GM23338 (cell line): ENCODE results near the gene ARL15. TPM values are rescaled to one million over a fixed set of nuclear protein-coding genes. Genes with fewer than 3 reads are reported as not detected.

Source experiments
- ATAC-seq: fragments of 200-7000 bp; cut with Tn5 transposase; 3 replicates; pipeline ENCODE4 v1.9.1; 2020
- DNase-seq: peaks from one replicate; pipeline ENCODE4 v3.0.0-alpha.2; 2015; ENCODE audit warnings: low spot score
- H2AFZ ChIP-seq: fragments of 200-600 bp; sonication (generic); 2 replicates; pipeline ENCODE4 v1.8.0; 2016; ENCODE audit warnings: antibody characterized with exemption, mild to moderate bottlenecking, moderate library complexity
- H3F3A ChIP-seq: fragments of 200-600 bp; sonication (generic); replicated peaks from 2 replicates; pipeline ENCODE4 v1.8.0; 2017; ENCODE audit warnings: antibody characterized with exemption, mixed run types, low read depth
- H3K27ac ChIP-seq: fragments of 200-600 bp; sonication (generic); 2 replicates; pipeline ENCODE4 v1.6.1; 2016; ENCODE audit warnings: low read depth
- H3K27me3 ChIP-seq: fragments of 200-600 bp; sonication (generic); 2 replicates; pipeline ENCODE4 v1.8.0; 2016; ENCODE audit warnings: mild to moderate bottlenecking, mixed run types, moderate library complexity; ENCODE audit not compliant: insufficient read depth
- H3K36me3 ChIP-seq: fragments of 200-600 bp; sonication (generic); 2 replicates; pipeline ENCODE4 v1.8.0; 2016; ENCODE audit warnings: mild to moderate bottlenecking; ENCODE audit not compliant: insufficient read depth
- H3K4me1 ChIP-seq: fragments of 200-600 bp; sonication (generic); 2 replicates; pipeline ENCODE4 v1.8.0; 2016; ENCODE audit warnings: mild to moderate bottlenecking, moderate library complexity; ENCODE audit not compliant: insufficient read depth
- H3K4me2 ChIP-seq: fragments of 200-600 bp; sonication (generic); 2 replicates; pipeline ENCODE4 v1.7.1; 2017; ENCODE audit warnings: mixed run types
- H3K4me3 ChIP-seq: fragments of 200-600 bp; sonication (generic); 2 replicates; pipeline ENCODE4 v1.6.1; 2016; ENCODE audit warnings: mixed run types
- H3K79me2 ChIP-seq: fragments of 200-600 bp; sonication (generic); replicated peaks from 2 replicates; pipeline ENCODE4 v1.8.0; 2017; ENCODE audit warnings: mild to moderate bottlenecking; ENCODE audit not compliant: insufficient read depth
- H3K9me2 ChIP-seq: fragments of 200-600 bp; sonication (generic); 2 replicates; pipeline ENCODE4 v1.8.0; 2017; ENCODE audit not compliant: insufficient read depth
- H4K20me1 ChIP-seq: fragments of 200-600 bp; sonication (generic); replicated peaks from 2 replicates; pipeline ENCODE4 v1.8.0; 2017; ENCODE audit warnings: mild to moderate bottlenecking; ENCODE audit not compliant: insufficient read depth
- H3K27ac Mint-ChIP-seq: 2 replicates; pipeline ENCODE4 v1.8.0; 2020; ENCODE audit warnings: inconsistent platforms, mild to moderate bottlenecking, moderate library complexity, mixed read lengths
- H3K27me3 Mint-ChIP-seq: 3 replicates; pipeline ENCODE4 v1.8.0; 2022; ENCODE audit warnings: low read depth, mild to moderate bottlenecking, moderate library complexity, mixed read lengths, inconsistent platforms; ENCODE audit not compliant: insufficient read depth, poor library complexity
- H3K36me3 Mint-ChIP-seq: 3 replicates; pipeline ENCODE4 v1.8.0; 2021; ENCODE audit warnings: low read depth, mild to moderate bottlenecking, inconsistent platforms, moderate library complexity, mixed read lengths
- H3K4me1 Mint-ChIP-seq: 3 replicates; pipeline ENCODE4 v1.8.0; 2020; ENCODE audit warnings: mild to moderate bottlenecking, inconsistent platforms, mixed read lengths
- H3K4me3 Mint-ChIP-seq: 3 replicates; pipeline ENCODE4 v1.8.0; 2021; ENCODE audit warnings: moderate library complexity, mild to moderate bottlenecking, inconsistent platforms, mixed read lengths
- H3K9me3 Mint-ChIP-seq: 3 replicates; pipeline ENCODE4 v1.8.0; 2020; ENCODE audit warnings: moderate library complexity, mild to moderate bottlenecking, inconsistent platforms, mixed read lengths
- CREB1 ChIP-seq: fragments of 250-450 bp; sonication (Bioruptor Pico); IDR thresholded peaks from 2 replicates; pipeline ENCODE4 v1.5.0; 2020; ENCODE audit warnings: low read depth, mild to moderate bottlenecking, moderate library complexity
- JUNB ChIP-seq: IDR thresholded peaks from one replicate; pipeline ENCODE4 v1.6.1; 2016; ENCODE audit warnings: antibody characterized with exemption; ENCODE audit not compliant: unreplicated experiment
- NANOG ChIP-seq: IDR thresholded peaks from 2 replicates; pipeline ENCODE4 v1.6.1; 2016; ENCODE audit warnings: antibody characterized with exemption, borderline replicate concordance
- POLR2AphosphoS5 ChIP-seq: IDR thresholded peaks from 2 replicates; pipeline ENCODE4 v1.6.1; 2016; ENCODE audit warnings: antibody characterized with exemption, low read depth
- STAT1 ChIP-seq: IDR thresholded peaks from one replicate; pipeline ENCODE4 v1.6.1; 2016; ENCODE audit warnings: antibody characterized with exemption; ENCODE audit not compliant: unreplicated experiment
- polyA plus RNA-seq: library from polyadenylated mRNA; unstranded; fragments of >200 nt; fragmentation: Nextera tagmentation; extraction: Ambion mirVana; gene quantifications from 2 replicates; pipeline ENCODE4 v1.2.1, GENCODE V29; 2016
- total RNA-seq: library from RNA; depleted of rRNA; stranded (reverse); fragments of >200 nt; shearing (Covaris generic); gene quantifications from 2 replicates; pipeline ENCODE4 v1.2.3, GENCODE V29; 2014
- TF ChIP-seq, protein P1 (sequence below): fragments of 250-450 bp; sonication (Bioruptor Pico); IDR thresholded peaks from 2 replicates; pipeline ENCODE4 v1.5.0; 2020; ENCODE audit warnings: mild to moderate bottlenecking, moderate library complexity
- TF ChIP-seq, protein P2 (sequence below), 2 experiments: fragments of 200-600 bp in 1 of 2; sonication (generic) in 1 of 2; conservative IDR thresholded peaks; 2 replicates each; pipeline versions ENCODE4 v1.5.1 to v1.6.1; 2016 to 2017; ENCODE audit warnings: antibody characterized with exemption in 2 of 2, low read depth in 2 of 2, mild to moderate bottlenecking in 2 of 2, moderate library complexity in 1 of 2

ARL15 gene
- total and polyA plus RNA-seq, 2 experiments from 2014 or later, result 13.0 to 54.0 TPM

DNA sequence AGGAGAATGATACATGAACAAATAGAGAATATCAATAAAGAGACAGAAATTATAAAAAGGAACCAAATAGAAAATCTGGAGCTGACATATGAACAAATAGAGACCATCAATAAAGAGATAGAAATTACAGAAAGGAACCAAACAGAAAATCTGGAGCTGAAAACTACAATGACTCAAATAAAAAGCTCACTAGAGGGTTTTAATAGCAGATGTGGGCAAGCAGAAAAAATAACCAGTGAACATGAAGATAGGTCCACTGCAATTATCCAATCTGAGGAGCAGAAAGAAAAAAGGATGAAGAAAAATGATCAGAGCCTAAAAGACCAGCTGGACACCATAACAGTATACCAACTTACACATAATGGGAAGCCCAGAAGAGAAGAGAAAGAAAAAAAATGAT is 353.7 kb downstream of the ARL15 start (continued):
- TF ChIP-seq, protein P1, sequence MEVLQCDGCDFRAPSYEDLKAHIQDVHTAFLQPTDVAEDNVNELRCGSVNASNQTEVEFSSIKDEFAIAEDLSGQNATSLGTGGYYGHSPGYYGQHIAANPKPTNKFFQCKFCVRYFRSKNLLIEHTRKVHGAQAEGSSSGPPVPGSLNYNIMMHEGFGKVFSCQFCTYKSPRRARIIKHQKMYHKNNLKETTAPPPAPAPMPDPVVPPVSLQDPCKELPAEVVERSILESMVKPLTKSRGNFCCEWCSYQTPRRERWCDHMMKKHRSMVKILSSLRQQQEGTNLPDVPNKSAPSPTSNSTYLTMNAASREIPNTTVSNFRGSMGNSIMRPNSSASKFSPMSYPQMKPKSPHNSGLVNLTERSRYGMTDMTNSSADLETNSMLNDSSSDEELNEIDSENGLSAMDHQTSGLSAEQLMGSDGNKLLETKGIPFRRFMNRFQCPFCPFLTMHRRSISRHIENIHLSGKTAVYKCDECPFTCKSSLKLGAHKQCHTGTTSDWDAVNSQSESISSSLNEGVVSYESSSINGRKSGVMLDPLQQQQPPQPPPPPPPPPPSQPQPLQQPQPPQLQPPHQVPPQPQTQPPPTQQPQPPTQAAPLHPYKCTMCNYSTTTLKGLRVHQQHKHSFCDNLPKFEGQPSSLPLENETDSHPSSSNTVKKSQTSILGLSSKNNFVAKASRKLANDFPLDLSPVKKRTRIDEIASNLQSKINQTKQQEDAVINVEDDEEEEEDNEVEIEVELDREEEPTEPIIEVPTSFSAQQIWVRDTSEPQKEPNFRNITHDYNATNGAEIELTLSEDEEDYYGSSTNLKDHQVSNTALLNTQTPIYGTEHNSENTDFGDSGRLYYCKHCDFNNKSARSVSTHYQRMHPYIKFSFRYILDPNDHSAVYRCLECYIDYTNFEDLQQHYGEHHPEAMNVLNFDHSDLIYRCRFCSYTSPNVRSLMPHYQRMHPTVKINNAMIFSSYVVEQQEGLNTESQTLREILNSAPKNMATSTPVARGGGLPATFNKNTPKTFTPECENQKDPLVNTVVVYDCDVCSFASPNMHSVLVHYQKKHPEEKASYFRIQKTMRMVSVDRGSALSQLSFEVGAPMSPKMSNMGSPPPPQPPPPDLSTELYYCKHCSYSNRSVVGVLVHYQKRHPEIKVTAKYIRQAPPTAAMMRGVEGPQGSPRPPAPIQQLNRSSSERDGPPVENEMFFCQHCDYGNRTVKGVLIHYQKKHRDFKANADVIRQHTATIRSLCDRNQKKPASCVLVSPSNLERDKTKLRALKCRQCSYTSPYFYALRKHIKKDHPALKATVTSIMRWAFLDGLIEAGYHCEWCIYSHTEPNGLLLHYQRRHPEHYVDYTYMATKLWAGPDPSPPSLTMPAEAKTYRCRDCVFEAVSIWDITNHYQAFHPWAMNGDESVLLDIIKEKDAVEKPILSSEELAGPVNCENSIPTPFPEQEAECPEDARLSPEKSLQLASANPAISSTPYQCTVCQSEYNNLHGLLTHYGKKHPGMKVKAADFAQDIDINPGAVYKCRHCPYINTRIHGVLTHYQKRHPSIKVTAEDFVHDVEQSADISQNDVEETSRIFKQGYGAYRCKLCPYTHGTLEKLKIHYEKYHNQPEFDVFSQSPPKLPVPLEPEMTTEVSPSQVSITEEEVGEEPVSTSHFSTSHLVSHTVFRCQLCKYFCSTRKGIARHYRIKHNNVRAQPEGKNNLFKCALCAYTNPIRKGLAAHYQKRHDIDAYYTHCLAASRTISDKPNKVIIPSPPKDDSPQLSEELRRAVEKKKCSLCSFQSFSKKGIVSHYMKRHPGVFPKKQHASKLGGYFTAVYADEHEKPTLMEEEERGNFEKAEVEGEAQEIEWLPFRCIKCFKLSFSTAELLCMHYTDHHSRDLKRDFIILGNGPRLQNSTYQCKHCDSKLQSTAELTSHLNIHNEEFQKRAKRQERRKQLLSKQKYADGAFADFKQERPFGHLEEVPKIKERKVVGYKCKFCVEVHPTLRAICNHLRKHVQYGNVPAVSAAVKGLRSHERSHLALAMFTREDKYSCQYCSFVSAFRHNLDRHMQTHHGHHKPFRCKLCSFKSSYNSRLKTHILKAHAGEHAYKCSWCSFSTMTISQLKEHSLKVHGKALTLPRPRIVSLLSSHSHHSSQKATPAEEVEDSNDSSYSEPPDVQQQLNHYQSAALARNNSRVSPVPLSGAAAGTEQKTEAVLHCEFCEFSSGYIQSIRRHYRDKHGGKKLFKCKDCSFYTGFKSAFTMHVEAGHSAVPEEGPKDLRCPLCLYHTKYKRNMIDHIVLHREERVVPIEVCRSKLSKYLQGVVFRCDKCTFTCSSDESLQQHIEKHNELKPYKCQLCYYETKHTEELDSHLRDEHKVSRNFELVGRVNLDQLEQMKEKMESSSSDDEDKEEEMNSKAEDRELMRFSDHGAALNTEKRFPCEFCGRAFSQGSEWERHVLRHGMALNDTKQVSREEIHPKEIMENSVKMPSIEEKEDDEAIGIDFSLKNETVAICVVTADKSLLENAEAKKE (CRISPR knock-in tag), result no peak
- TF ChIP-seq STAT1, result no peak
- TF ChIP-seq POLR2AphosphoS5, result no peak
- TF ChIP-seq JUNB, result no peak

DNA sequence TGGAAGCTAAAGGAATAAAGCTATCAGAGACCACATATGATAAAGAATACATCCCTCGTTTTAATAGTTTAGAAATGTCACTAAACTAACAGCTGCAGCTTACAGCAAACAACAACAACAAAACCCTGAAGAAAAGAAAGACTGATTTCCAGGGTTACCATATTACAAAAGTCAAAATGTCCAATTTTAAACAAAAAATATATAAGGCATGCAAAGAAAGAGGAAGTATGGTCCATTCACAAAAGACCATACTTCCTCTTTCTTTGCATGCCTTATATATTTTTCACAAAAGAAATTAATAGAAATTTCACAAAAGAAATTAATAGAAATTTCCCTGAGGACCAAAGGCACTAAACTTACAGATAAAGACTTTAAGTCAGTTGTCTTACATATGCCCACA is 354.2 kb downstream of the ARL15 start:
- Histone ChIP-seq H3K4me2 (no peak overlapping the region), H2AFZ (no peak overlapping the region), H3K36me3 (no peaks in the 10 kb centered on the region), H3K27me3 (no peaks in the 10 kb centered on the region), H3K9me2 (no peaks in the 10 kb centered on the region; the same call in 1 of the 2 replicates), H3F3A (no peaks in the 10 kb centered on the region), H3K4me1 (0 out of 2 replicates have a peak, but pooled peaks cover 5% of the 10 kb centered on the region), H3K4me3 (no peak overlapping the region), H3K79me2 (no peaks in the 10 kb centered on the region), H4K20me1 (no peaks in the 10 kb centered on the region), H3K27ac (no peak overlapping the region)
- no peaks in the 10 kb centered on the region for H3K27me3 Mint-ChIP-seq
- H3K4me1 Mint-ChIP-seq, result peaks cover 5% of the 10 kb centered on the region; the same call in 2 of the 3 replicates
- peaks cover 10% of the 10 kb centered on the region for H3K9me3 Mint-ChIP-seq
- DNase-seq (no peak), ATAC-seq (no peak)
- H3K4me3 Mint-ChIP-seq, result no peak overlapping the region
- H3K27ac Mint-ChIP-seq, result no peak overlapping the region
- H3K36me3 Mint-ChIP-seq, result peaks cover 15% of the 10 kb centered on the region
- no peak for TF ChIP-seq CREB1
- no peak for TF ChIP-seq POLR2AphosphoS5
- no peak for TF ChIP-seq NANOG
- no peak for TF ChIP-seq STAT1
- TF ChIP-seq, protein P2, sequence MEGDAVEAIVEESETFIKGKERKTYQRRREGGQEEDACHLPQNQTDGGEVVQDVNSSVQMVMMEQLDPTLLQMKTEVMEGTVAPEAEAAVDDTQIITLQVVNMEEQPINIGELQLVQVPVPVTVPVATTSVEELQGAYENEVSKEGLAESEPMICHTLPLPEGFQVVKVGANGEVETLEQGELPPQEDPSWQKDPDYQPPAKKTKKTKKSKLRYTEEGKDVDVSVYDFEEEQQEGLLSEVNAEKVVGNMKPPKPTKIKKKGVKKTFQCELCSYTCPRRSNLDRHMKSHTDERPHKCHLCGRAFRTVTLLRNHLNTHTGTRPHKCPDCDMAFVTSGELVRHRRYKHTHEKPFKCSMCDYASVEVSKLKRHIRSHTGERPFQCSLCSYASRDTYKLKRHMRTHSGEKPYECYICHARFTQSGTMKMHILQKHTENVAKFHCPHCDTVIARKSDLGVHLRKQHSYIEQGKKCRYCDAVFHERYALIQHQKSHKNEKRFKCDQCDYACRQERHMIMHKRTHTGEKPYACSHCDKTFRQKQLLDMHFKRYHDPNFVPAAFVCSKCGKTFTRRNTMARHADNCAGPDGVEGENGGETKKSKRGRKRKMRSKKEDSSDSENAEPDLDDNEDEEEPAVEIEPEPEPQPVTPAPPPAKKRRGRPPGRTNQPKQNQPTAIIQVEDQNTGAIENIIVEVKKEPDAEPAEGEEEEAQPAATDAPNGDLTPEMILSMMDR (conservative IDR thresholded peaks at IDR 0.05; ENCODE audit: low read depth in 2 of 2), result no peak
- TF ChIP-seq, protein P1 (CRISPR knock-in tag), result no peak
